HG03354 (cell line): ENCODE results near the gene CIB1.

Source experiments
- ATAC-seq: cut with Tn5 transposase; IDR thresholded peaks from one replicate; pipeline ENCODE4 v1.9.1; 2021; ENCODE audit warnings: mild to moderate bottlenecking; ENCODE audit not compliant: unreplicated experiment, poor library complexity, severe bottlenecking

The CIB1 gene

DNA sequence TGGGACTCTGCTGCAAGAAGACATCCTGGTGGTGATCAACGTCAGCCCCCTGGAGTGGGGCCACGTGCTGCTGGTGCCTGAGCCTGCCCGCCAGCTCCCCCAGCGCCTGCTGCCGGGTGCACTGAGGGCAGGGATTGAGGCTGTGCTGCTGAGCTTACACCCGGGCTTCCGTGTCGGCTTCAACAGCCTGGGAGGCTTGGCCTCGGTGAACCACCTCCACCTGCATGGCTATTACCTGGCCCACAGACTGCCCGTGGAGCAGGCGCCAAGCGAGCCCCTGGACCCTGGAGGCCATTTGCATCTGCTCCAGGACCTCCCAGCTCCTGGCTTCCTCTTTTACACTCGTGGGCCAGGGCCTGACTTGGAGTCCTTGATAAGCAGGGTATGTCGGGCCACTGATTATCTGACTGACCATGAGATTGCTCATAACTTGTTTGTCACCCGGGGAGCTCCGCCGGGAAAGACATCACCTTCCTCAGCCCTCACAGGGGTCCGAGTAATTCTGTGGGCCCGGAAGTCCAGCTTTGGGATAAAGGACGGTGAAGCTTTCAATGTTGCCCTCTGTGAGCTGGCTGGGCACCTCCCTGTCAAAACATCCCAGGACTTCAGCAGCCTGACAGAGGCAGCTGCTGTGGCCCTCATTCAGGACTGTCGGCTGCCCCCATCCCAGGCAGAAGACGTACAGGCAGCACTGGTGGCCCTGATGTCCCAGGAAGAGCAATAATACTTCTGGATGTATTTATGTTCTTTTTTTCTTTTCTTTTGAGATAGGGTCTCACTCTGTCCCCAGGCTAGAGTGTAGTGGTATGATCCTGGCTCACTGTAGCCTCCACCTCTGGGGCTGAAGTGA, 7.8 kb upstream of the CIB1 start:
- ATAC-seq: no peak

DNA sequence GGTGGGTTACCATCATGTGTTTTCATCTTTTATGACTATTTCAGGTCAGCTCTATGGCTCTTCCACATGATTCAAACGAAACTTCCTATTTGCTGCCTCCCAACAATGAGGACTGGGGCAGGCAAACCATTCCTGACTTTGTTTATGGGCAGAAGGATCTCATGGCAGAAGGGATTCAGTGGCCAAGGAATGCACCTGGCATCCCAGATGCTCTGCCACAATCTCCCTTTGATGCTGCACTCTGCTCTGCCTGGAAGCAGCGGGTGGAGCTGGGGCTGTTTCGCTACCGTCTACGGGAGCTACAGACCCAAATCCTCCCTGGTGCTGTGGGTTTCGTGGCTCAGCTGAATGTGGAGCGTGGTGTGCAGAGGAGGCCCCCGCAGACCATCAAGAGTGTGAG, 7.1 kb upstream of the CIB1 start:
- ATAC-seq: no peak

DNA sequence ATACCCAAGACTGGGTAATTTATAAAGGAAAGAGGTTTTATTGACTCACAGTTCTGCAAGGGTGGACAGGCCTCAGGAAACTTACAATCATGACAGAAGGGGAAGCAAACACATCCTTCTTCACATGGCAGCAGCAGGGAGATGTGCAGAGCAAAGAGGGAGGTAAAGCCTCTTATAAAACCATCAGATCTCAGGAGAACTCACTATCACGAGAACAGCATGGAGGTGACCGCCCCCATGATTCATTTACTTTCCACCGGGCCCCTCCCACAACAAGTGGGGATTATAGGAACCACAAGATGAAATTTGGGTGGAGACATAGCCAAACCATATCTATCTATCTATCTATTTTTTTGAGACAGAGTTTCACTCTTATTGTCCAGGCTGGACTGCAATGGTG, 5.6 kb upstream of the CIB1 start:
- ATAC-seq: no peak

DNA sequence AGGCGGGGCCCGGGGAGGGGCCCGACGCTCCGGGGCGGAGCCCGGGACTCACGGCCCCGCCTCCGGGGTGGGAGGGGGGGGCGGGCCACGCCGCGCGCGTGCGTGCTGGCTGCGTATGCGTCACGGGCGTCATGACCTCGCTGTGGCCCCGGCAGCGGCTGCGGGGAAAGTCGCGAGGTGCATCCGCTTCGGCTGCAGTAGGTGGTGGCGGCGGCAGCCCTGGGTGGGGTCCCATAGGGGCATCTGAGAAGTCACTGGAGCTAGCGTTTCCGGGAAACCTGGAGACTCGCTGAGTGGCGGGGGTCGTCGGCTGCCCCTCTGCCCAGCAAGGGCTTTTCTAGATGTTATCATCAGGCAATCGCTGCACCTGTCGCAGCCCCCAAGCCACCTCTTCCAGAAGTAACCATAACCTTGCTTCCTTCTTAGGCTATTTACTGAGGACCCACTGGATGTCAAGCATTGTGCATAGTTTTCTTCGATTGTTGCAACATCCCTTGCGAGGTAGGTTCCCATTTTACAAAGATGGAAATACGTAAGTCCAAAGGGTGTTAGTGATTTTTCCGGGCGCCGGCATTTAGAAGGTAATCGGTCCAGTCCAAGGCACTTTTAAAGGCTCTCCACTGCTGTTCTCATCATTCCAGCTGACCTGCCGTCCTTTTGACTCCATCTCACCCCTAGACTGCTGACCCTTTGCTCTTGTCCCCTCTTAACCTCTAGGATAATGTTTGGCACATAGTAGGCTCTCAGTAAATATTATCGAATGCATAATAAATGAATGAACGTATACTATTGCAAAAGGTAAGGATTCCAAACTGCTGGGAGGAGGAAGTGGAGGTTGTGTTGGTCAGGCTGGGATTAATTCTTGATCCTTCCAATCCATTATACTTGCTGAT, 601 bp upstream of the CIB1 start, which contains the start of gene GDPGP1:
GDPGP1 (plus strand) TSS at position 114 of the 893 bp plus-strand sequence. CDS start 6,700 bp downstream, outside the sequence.
- ATAC-seq: peak; percentile 74

DNA sequence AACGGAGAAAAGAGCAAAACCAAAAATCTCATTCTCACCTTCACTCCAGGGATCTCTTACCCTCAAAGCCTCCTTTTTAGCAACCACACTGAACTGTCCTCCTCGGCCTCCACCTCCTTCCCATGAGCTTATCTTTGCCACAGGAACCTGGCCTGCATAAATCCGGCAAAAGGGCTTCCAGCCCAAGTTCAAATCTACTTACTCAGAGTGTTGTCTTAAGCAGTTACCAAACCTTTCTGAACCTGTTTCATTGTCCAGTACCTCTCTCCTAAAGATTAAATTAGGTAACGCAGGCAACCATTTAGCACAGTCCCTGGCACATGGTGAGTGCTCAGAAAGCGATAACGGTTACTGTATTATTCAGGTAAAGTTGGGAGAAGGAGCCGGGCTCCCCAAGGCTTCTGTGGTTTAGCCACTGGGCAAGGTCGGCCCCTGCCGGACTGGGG, 777 bp downstream of the CIB1 start:
- ATAC-seq: no peak

DNA sequence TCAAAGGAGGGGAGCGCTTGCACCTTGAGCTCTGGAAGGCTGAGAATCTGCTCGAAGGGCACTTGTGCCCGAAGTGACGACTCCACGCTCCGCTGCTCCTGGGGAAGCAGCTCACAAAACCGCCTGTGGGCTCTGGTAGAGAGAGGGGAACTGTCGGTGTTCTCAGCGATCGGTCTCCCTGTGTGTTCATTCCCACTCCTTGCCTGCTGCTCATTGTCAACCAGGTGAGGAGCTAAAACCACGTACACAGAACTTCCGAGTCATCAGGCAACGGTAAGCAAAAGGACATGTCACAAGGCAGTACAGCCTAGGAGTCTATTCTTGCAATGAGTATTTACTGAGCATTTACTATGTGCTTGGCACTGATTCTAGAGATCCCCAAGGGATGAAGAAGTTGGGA, 1.5 kb downstream of the CIB1 start:
- ATAC-seq: no peak

DNA sequence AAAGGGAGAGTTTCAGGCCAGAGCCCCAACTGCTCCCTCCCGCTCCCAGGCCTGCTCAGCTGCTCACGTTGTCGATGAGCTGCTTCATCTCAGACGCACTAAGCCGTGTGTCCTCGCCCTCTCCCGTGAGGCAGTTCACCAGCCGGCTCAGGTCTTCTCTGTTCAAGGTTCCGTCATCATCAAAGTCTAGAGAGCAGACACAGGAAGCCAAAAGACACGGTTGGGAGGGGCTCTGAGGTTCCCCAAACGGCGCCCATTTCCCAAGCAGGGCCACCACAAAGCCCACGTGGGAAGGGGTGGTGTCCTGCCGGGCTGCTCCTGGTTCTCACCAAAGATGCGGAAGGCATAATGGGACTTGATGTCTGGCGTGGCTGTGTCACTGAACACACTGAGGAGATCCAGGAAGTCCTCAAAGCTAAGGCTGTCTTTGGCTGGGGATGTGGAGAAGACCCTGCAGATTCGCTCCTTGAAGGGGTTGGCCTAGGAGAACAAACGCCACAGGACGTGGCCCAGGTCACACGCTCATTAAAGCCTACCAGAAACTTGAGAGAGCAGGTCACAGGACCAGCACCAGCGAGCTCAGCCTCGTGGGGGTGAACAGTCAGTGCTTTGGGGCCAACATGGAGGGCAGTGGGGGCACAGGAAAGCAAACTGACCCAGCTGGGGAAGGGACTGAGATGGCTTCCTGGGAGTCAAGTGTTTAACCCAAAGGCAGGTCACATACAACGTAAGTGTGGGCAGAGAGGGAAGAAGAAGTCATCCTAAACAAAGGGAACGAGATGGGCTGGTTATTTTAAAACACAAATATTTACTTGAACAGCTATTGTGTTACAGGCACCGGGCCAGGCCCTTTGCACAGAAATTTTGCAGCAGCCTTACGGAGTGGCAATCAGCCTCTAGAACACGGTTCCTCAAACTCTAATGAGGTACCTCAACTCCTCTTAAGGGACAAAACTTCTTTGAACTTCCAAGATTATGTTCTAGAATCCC, 2.4 kb downstream of the CIB1 start:
- ATAC-seq: no peak

DNA sequence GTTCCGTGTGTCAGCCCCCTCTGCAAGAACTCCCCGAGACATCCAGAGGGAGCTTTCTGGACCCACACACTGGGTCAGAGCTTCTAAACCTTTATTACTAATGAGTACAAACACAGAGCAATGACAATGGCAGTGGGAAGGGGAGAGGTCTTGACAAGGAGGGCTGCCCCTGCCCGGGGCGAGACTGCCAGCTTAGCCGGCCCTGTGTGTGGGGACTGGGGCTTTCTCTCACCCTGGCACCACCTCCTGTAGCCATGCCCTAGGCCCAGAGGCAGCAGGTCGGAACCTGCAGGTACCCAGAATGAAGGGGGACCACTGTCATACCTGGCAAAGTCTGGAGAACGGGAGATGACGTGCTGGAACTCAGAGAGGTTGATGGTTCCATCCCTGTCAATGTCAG, 3.1 kb downstream of the CIB1 start:
- no peak for ATAC-seq

DNA sequence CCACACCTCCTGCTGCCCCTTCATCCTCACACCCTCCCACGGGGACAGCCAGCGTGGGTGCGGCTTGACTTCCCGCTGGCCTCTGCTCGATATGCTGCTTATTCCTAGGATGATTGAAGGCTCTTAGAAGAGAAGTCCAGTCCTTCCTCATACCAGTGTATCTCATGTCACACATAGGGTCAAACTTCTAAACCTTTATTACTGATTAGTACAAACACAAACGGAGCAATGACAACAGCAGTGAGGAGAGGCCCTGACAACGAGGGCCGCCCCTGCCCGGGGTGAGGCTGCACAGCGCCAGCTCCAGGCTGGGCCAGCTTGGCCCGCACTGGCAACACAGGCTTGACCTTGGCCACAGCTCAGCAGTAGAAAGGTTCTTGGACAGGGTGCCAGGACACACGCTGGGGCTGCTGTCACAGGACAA, 3.7 kb downstream of the CIB1 start:
- ATAC-seq: no peak

DNA sequence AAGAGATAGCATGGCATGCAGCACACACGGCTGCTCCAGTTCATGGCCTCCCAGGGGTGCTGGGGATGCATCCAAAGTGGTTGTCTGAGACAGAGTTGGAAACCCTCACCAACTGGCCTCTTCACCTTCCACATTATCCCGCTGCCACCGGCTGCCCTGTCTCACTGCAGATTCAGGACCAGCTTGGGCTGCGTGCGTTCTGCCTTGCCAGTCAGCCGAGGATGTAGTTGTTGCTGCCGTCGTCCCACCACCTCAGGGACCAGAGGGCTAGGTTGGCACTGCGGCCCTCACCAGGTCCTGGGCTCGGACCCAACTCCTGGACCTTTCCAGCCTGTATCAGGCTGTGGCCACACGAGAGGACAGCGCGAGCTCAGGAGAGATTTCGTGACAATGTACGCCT, 4.8 kb downstream of the CIB1 start:
- no peak for ATAC-seq

DNA sequence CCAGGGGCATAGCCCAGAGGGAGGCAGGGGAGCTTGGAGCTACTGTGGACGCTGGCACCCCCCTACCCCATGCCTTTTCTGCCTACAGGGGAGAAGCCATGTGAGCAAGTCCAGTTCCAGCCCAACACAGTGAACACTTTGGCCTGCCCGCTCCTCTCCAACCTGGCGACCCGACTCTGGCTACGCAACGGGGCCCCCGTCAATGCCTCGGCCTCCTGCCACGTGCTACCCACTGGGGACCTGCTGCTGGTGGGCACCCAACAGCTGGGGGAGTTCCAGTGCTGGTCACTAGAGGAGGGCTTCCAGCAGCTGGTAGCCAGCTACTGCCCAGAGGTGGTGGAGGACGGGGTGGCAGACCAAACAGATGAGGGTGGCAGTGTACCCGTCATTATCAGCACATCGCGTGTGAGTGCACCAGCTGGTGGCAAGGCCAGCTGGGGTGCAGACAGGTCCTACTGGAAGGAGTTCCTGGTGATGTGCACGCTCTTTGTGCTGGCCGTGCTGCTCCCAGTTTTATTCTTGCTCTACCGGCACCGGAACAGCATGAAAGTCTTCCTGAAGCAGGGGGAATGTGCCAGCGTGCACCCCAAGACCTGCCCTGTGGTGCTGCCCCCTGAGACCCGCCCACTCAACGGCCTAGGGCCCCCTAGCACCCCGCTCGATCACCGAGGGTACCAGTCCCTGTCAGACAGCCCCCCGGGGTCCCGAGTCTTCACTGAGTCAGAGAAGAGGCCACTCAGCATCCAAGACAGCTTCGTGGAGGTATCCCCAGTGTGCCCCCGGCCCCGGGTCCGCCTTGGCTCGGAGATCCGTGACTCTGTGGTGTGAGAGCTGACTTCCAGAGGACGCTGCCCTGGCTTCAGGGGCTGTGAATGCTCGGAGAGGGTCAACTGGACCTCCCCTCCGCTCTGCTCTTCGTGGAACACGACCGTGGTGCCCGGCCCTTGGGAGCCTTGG, 5.6 kb downstream of the CIB1 start:
- no peak for ATAC-seq

DNA sequence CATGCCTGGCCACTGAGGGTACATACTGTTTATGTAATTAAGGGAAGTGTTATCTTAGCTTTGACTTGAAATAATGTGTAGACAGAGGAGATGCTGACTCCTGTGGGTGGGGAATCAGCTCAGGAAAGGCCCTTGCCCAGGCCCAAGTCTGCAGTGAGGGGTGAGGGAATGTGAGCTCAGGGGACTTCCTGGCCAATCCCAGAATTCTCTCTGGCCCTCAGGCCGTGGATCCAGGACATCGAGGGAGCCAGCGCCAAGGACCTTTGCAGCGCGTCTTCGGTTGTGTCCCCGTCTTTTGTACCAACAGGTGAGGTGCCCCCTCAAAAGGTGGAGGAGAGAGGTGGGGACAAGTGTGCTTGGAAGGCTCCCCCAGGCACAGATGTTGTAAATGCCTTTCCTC, 6.4 kb downstream of the CIB1 start:
- no peak for ATAC-seq

DNA sequence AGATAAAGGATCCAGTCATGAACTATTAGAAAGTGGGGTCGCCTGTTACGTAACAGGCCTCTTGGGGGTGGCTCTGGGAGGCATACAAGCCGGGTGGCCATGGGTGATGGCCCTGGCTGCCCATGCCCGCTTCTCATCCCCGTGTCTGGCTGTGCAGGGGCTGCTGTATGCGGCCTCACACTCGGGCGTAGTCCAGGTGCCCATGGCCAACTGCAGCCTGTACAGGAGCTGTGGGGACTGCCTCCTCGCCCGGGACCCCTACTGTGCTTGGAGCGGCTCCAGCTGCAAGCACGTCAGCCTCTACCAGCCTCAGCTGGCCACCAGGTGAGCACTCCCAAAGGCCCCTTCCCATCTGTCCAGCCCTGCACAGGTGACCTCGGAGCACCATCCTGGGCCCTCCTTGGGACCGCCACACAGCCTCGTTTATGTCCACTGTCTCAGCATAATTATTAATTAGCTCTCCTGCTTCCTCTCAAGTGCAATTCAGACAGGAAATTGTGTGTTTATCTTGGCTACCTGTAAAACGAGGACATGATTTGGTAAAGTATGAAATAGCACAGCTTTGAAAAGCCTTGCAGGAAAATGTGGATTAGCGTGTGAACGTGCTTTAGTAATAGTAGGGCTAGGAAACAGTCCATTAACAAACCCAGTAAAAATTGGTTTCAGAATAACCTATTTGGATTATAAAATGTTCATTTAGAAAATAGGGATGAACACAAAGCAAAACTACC, 8.1 kb downstream of the CIB1 start:
- ATAC-seq: no peak

DNA sequence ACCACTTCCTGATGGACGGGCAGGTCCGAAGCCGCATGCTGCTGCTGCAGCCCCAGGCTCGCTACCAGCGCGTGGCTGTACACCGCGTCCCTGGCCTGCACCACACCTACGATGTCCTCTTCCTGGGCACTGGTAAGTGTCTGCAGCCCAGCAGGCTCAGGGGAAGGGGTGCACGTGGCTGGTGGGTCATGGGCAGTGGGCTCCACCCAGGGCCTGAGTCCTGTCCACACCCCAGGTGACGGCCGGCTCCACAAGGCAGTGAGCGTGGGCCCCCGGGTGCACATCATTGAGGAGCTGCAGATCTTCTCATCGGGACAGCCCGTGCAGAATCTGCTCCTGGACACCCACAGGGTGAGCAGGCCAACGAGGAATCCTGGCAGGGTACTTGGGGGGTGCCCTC, 8.7 kb downstream of the CIB1 start:
- ATAC-seq: no peak

DNA sequence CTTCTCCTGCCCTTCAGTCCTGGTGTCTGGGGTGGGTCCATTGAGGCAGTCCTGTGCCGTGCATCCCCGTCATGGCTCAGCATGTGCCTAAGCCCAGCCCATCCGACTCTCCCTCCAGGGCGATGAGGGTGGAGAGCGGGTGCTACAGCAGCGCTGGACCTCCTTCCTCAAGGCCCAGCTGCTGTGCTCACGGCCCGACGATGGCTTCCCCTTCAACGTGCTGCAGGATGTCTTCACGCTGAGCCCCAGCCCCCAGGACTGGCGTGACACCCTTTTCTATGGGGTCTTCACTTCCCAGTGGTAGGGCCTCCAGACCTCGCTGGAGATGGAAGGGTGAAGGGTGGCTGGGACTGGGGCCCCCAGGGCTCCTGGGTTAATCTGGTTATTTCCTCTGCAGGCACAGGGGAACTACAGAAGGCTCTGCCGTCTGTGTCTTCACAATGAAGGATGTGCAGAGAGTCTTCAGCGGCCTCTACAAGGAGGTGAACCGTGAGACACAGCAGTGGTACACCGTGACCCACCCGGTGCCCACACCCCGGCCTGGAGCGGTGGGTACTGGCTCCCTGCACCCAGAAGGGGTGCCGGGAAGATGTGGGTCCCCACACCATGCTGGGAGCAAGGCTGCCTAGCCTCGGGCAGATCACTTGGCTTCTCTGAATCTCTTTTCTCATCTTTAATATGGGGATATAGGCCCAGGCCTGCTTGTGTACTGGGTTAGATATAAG, 10.1 kb downstream of the CIB1 start:
- no peak for ATAC-seq

DNA sequence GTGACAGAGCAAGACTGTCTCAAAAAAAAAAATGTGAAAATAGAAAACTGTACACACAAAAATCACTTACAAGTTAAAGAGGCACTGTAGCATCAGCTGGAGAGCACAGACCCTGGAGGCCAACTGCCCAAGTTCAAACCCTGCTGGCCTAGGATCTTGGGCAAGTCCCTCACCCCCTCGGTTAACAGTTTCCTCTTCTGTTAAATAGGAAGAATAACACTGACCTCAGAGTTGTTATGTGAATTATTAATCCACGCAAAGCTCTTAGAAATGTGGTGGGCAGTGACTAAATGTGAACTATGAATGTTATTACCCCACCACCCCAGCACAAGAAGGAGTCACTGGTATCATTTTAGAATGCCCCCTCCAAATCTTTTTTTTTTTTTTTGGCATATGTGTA, 11.2 kb downstream of the CIB1 start:
- no peak for ATAC-seq

DNA sequence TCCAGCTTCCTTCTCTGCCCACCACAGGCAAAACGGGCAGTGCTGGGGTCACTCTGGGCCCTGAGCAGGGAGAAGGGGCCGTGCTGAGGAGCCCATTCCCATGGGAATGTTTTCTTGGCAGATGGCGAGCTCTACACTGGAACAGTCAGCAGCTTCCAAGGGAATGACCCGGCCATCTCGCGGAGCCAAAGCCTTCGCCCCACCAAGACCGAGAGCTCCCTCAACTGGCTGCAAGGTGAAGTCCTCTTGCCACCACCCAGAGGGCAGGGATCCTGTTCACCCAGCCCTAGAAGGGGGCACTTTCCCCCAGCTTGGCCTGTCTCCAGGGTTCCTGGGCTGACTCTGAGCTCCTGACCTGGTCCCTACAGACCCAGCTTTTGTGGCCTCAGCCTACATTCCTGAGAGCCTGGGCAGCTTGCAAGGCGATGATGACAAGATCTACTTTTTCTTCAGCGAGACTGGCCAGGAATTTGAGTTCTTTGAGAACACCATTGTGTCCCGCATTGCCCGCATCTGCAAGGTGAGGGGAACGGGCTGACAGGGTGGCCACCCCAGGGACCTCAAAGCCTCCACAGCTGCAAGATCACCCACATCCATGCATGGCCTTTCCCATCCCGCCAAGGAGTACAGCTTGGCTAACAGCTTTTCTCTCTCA, 12.4 kb downstream of the CIB1 start:
- no peak for ATAC-seq
